Activated T-cell treated with anti-CD3 and anti-CD28 coated beads, Interleukin-2, amount 50 U/mL, for 48 hours (primary cell): Measurements from ENCODE around the gene RPL19.

ENCODE experiments used
- DNase-seq, 2 experiments: peaks; one replicate each; pipeline ENCODE4 v3.0.0-alpha.2; 2020

The RPL19 gene

GRCh38 chr17:39199820-39200069, 338 bp upstream of the RPL19 start:
- peak; percentile 88 to 90 for DNase-seq

GRCh38 chr17:39200957-39201510, 951 bp downstream of the RPL19 start:
- no peak for DNase-seq

- no peak for DNase-seq
Observed at GRCh38 chr17:39204245-39204644, 4.2 kb downstream of the RPL19 start.

- DNase-seq, result peak in 1 of 2 experiments; percentile 44
Observed at GRCh38 chr17:39205112-39205526, 5.0 kb downstream of the RPL19 start.

- DNase-seq, result peak in 1 of 2 experiments; percentile 57
Observed at GRCh38 chr17:39208136-39208535, 8.1 kb downstream of the RPL19 start.

GRCh38 chr17:39208893-39209292, 8.8 kb downstream of the RPL19 start:
- DNase-seq, result peak in 1 of 2 experiments; percentile 46

- DNase-seq, result peak; percentile 74 to 82
Observed at GRCh38 chr17:39209317-39210092, 9.4 kb downstream of the RPL19 start.

- no peak for DNase-seq
Observed at GRCh38 chr17:39210093-39210434, 10.0 kb downstream of the RPL19 start.

GRCh38 chr17:39212195-39212810, 12.2 kb downstream of the RPL19 start:
- DNase-seq, result no peak

- DNase-seq, result no peak
Observed at GRCh38 chr17:39212841-39213480, 12.9 kb downstream of the RPL19 start.

- DNase-seq, result no peak
Observed at GRCh38 chr17:39213852-39214251, 13.8 kb downstream of the RPL19 start.

- DNase-seq, result no peak
Observed at GRCh38 chr17:39217734-39218369, 17.8 kb downstream of the RPL19 start.

- no peak for DNase-seq
Observed at GRCh38 chr17:39218906-39219305, 18.8 kb downstream of the RPL19 start.

GRCh38 chr17:39219647-39220154, 19.6 kb downstream of the RPL19 start:
- no peak for DNase-seq

GRCh38 chr17:39221572-39221971, 21.5 kb downstream of the RPL19 start:
- no peak for DNase-seq

- DNase-seq, result no peak
Observed at GRCh38 chr17:39222151-39222550, 22.1 kb downstream of the RPL19 start.

GRCh38 chr17:39222866-39223834, 23.1 kb downstream of the RPL19 start:
- DNase-seq, result no peak

GRCh38 chr17:39223907-39224777, 24.1 kb downstream of the RPL19 start:
- DNase-seq, result no peak

- no peak for DNase-seq
Observed at GRCh38 chr17:39224778-39225307, 24.8 kb downstream of the RPL19 start.

GRCh38 chr17:39225308-39225958, 25.4 kb downstream of the RPL19 start, which contains the start of gene STAC2:
Gene STAC2, minus strand, starts transcription at chr17:39225945. Its CDS starts 443 bp downstream, at chr17:39225502.
- DNase-seq, result no peak
